Endothelial cell of umbilical vein (primary cell): Measurements from ENCODE around the gene CFAP97. TPM values are rescaled to one million over a fixed set of nuclear protein-coding genes. Genes with fewer than 3 reads are reported as not detected.

Experiments used
- BruUV-seq: library from RNA; stranded (reverse); fragments of 400-500 nt; replicated peaks from 2 replicates; lab custom pipeline; 2021; lab: Mats Ljungman, UMichigan
- CTCF ChIA-PET: fragments of 300-600, 350-600 bp; sonication (Branson Sonifier 250); formaldehyde crosslinking; loops from one replicate; lab custom pipeline; 2021; ENCODE audit warnings: antibody characterized with exemption, inconsistent platforms; lab: Charles Lee
- POLR2A ChIA-PET: fragments of 300-600, 350-600 bp; sonication (Branson Sonifier 250); formaldehyde crosslinking; loops from one replicate; lab custom pipeline; 2021; ENCODE audit warnings: antibody characterized with exemption, inconsistent platforms; lab: Charles Lee
- DNase-seq: peaks from one replicate; pipeline ENCODE4 v3.0.0-alpha.2; 2011; ENCODE audit warnings: low read depth, low spot score
- FAIRE-seq: peaks from 2 replicates; lab custom pipeline; 2011; peaks lifted over from hg19 to GRCh38; lab: Jason Lieb, UNC
- H2AFZ ChIP-seq: 2 replicates; pipeline ENCODE4 v1.6.0; 2012; ENCODE audit warnings: low read depth, low read length, control low read depth, inconsistent platforms
- H3K27ac ChIP-seq: 2 replicates; pipeline ENCODE4 v1.5.1; 2011; ENCODE audit warnings: low read depth, mild to moderate bottlenecking, control low read depth, low read length, moderate library complexity; ENCODE audit not compliant: insufficient read depth
- H3K27me3 ChIP-seq, 2 experiments: 2 replicates each; pipeline versions ENCODE4 v1.6.0 to v1.6.1; 2011; ENCODE audit warnings: low read length in 2 of 2, mixed read lengths in 1 of 2; ENCODE audit not compliant: control insufficient read depth in 2 of 2, insufficient read depth in 2 of 2
- H3K36me3 ChIP-seq, 2 experiments: 2 replicates in 1 of 2; 3 replicates in 1 of 2; pipeline ENCODE4 v1.5.1; 2011; ENCODE audit warnings: low read length in 2 of 2, mild to moderate bottlenecking in 1 of 2, moderate library complexity in 1 of 2; ENCODE audit not compliant: control insufficient read depth in 2 of 2, insufficient read depth in 2 of 2; ENCODE audit errors: extremely low read depth in 1 of 2
- H3K4me1 ChIP-seq: 3 replicates; pipeline ENCODE4 v1.5.1; 2011; ENCODE audit warnings: mild to moderate bottlenecking, low read length; ENCODE audit not compliant: control insufficient read depth, insufficient read depth; ENCODE audit errors: extremely low read depth
- H3K4me2 ChIP-seq: 2 replicates; pipeline ENCODE4 v1.6.1; 2011; ENCODE audit warnings: low read length, control low read depth, mixed read lengths; ENCODE audit not compliant: insufficient read depth
- H3K4me3 ChIP-seq, 3 experiments: fragments of 200-600 bp in 1 of 3; sonication (generic), shearing (Covaris generic) in 1 of 3; replicated peaks in 1 of 3; 2 replicates each; pipeline ENCODE4 v1.5.1; 2011 to 2016; ENCODE audit warnings: control low read depth in 3 of 3, low read length in 3 of 3, mild to moderate bottlenecking in 2 of 3, inconsistent platforms in 1 of 3, low read depth in 1 of 3, moderate library complexity in 1 of 3; ENCODE audit not compliant: insufficient read depth in 1 of 3
- H3K79me2 ChIP-seq: 2 replicates; pipeline ENCODE4 v1.6.0; 2012; ENCODE audit warnings: low read length, inconsistent platforms; ENCODE audit not compliant: control insufficient read depth, insufficient read depth
- H3K9ac ChIP-seq: replicated peaks from 2 replicates; pipeline ENCODE3; 2011; ENCODE audit warnings: low read length, control low read depth; ENCODE audit not compliant: insufficient read depth; ENCODE audit errors: extremely low read depth
- H3K9me1 ChIP-seq: replicated peaks from 3 replicates; pipeline ENCODE4 v1.6.0; 2011; ENCODE audit warnings: mild to moderate bottlenecking, low read length; ENCODE audit not compliant: control insufficient read depth, insufficient read depth; ENCODE audit errors: extremely low read depth
- H3K9me3 ChIP-seq: replicated peaks from 2 replicates; pipeline ENCODE4 v1.5.1; 2012; ENCODE audit warnings: low read length, inconsistent platforms; ENCODE audit not compliant: control insufficient read depth, insufficient read depth
- H4K20me1 ChIP-seq: replicated peaks from 2 replicates; pipeline ENCODE3; 2011; ENCODE audit warnings: mild to moderate bottlenecking, low read length; ENCODE audit not compliant: control insufficient read depth, insufficient read depth; ENCODE audit errors: extremely low read depth
- EZH2 ChIP-seq: IDR thresholded peaks from 2 replicates; pipeline ENCODE4 v1.6.1; 2012; ENCODE audit warnings: borderline replicate concordance, low read depth, mild to moderate bottlenecking, moderate library complexity, low read length, inconsistent platforms; ENCODE audit not compliant: severe bottlenecking
- FOS ChIP-seq: IDR thresholded peaks from 2 replicates; pipeline ENCODE4 v1.6.1; 2011; ENCODE audit warnings: mild to moderate bottlenecking, low read length, moderate library complexity, borderline replicate concordance; ENCODE audit not compliant: insufficient read depth
- GATA2 ChIP-seq: IDR thresholded peaks from 2 replicates; pipeline ENCODE4 v1.7.0; 2011; ENCODE audit warnings: low read depth, mild to moderate bottlenecking, moderate library complexity, mixed read lengths, low read length; ENCODE audit not compliant: insufficient read length, insufficient read depth
- JUN ChIP-seq: IDR thresholded peaks from 2 replicates; pipeline ENCODE4 v1.6.1; 2011; ENCODE audit warnings: borderline replicate concordance, low read depth; ENCODE audit not compliant: insufficient read length, insufficient read depth
- MYC ChIP-seq: IDR thresholded peaks from one replicate; pipeline ENCODE4 v1.6.1; 2011; ENCODE audit warnings: mild to moderate bottlenecking, low read depth, low read length
- POLR2A ChIP-seq: IDR thresholded peaks from 2 replicates; pipeline ENCODE4 v1.6.1; 2012; ENCODE audit warnings: low read depth, mild to moderate bottlenecking, control low read depth, low read length
- POLR2AphosphoS5 ChIP-seq: IDR thresholded peaks from 2 replicates; pipeline ENCODE4 v1.6.1; 2012; ENCODE audit warnings: low read depth, mild to moderate bottlenecking, control low read depth, low read length, moderate library complexity; ENCODE audit not compliant: insufficient read depth
- dilution Hi-C: fragments of 300-500 bp; cut with MboI; formaldehyde crosslinking; loops from one replicate; pipeline ENCODE4 v1.15.0; 2019; ENCODE audit warnings: low sequenced_read_pairs; ENCODE audit not compliant: extremely low pct_ligation_motif_present
- intact Hi-C: fragments of 100-400 bp; cut with micrococcal nuclease; formaldehyde crosslinking; loops from one replicate; pipeline ENCODE4 v1.10.0; 2022
- polyA plus RNA-seq, 4 experiments: library from polyadenylated mRNA; depleted of rRNA in 3 of 4; stranded (reverse) in 3 of 4; unstranded in 1 of 4; fragments of >200 nt; gene quantifications; 2 replicates each; pipeline versions ENCODE4 v1.2.1 to v1.2.3, GENCODE V29; 2011 to 2012; ENCODE audit warnings: missing spikeins in 1 of 4
- total RNA-seq: library from RNA; stranded (reverse); gene quantifications from 2 replicates; pipeline ENCODE4 v1.2.3, GENCODE V29; 2021
- TF ChIP-seq, protein P1 (sequence below), 2 donors: IDR thresholded peaks; 1 replicate in 1 of 2; 2 replicates in 1 of 2; pipeline ENCODE4 v1.5.1; 2011; ENCODE audit warnings: low read length in 2 of 2, mild to moderate bottlenecking in 2 of 2, moderate library complexity in 2 of 2, control low read depth in 1 of 2, inconsistent platforms in 1 of 2, low read depth in 1 of 2; ENCODE audit not compliant: insufficient read depth in 1 of 2; ENCODE audit errors: extremely low read depth in 1 of 2
- TF ChIP-seq, protein P2 (sequence below): IDR thresholded peaks from 2 replicates; pipeline ENCODE4 v1.6.1; 2011; ENCODE audit not compliant: insufficient read depth, insufficient read length

Gene CFAP97
- total and polyA plus RNA-seq, 2 donors (not counting 3 experiments of a cell fraction or from before 2014, with no cell fraction given): 5.3 to 22.4 TPM

DNA sequence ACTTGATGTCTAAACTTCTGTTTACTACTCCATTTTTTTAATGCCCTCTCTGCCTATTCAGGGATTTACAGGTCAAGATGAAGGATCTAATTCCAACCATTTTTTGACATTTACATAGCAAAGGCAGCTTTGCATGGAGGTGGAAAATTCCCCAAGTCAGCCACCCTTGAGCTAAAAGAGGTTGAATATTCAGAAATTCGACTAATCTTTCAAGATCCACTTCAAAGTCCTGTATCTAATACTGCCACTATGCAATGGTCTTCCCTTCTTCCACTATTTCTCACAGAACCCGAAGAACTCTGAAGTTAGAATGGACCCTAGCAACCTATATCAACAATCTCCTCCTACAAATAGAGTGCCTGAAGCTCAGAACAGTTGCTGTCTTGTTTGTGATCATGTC lies 21.6 kb downstream of the CFAP97 start:
- no peaks in the 10 kb centered on the region for H3K9me1 ChIP-seq
- no TSS peak for BruUV-seq
- peaks cover 32% of the 10 kb centered on the region for H3K79me2 ChIP-seq
- no peaks in the 10 kb centered on the region for H3K27me3 ChIP-seq
- no peak for DNase-seq
- H3K4me1 ChIP-seq: no peaks in the 10 kb centered on the region
- H3K27ac ChIP-seq: no peak overlapping the region
- no peak overlapping the region for H2AFZ ChIP-seq
- H3K4me2 ChIP-seq: no peak overlapping the region
- no peak overlapping the region for H3K4me3 ChIP-seq
- dilution Hi-C loops: no loop called here
- H3K36me3 ChIP-seq: peaks cover 0 to 1% of the 10 kb centered on the region in 2 experiments
- H4K20me1 ChIP-seq: peaks cover 2% of the 10 kb centered on the region
- no peak overlapping the region for H3K9ac ChIP-seq
- CTCF ChIA-PET: interaction anchor here (0.9 to 6.5 kb wide), 5 partner anchors 39 to 177 kb away, joined by 3 to 81 read pairs (median 16); partner anchors contain the start of gene SLC25A4
- TF ChIP-seq, protein P1, sequence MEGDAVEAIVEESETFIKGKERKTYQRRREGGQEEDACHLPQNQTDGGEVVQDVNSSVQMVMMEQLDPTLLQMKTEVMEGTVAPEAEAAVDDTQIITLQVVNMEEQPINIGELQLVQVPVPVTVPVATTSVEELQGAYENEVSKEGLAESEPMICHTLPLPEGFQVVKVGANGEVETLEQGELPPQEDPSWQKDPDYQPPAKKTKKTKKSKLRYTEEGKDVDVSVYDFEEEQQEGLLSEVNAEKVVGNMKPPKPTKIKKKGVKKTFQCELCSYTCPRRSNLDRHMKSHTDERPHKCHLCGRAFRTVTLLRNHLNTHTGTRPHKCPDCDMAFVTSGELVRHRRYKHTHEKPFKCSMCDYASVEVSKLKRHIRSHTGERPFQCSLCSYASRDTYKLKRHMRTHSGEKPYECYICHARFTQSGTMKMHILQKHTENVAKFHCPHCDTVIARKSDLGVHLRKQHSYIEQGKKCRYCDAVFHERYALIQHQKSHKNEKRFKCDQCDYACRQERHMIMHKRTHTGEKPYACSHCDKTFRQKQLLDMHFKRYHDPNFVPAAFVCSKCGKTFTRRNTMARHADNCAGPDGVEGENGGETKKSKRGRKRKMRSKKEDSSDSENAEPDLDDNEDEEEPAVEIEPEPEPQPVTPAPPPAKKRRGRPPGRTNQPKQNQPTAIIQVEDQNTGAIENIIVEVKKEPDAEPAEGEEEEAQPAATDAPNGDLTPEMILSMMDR (IDR thresholded peaks at IDR 0.05; ENCODE audit: extremely low read depth in 1 of 2, insufficient read depth in 1 of 2, low read depth in 1 of 2, low read length in 2 of 2): no peak
- TF ChIP-seq GATA2 (no peak), POLR2AphosphoS5 (no peak), MYC (no peak), POLR2A (no peak), JUN (no peak), FOS (no peak), EZH2 (no peak)
- TF ChIP-seq, protein P2, sequence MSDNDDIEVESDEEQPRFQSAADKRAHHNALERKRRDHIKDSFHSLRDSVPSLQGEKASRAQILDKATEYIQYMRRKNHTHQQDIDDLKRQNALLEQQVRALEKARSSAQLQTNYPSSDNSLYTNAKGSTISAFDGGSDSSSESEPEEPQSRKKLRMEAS: no peak
- POLR2A ChIA-PET: no interaction called here
- intact Hi-C loops: loop anchor here (2.0 kb wide), 1 partner anchor 47 kb away; no protein-coding TSS in a partner anchor
- H3K9me3 ChIP-seq: no peaks in the 10 kb centered on the region
- FAIRE-seq: no peak
